HL-60 (cell line): ENCODE measurements around the gene ZNF26.
"Not testable (repeated sequence)": the region's sequence is repeated elsewhere in the genome, so short reads cannot be mapped to it uniquely, and the experiment has no call there.

Experiments
- DNase-seq, 2 experiments: peaks; one replicate each; pipeline ENCODE4 v3.0.0-alpha.2; 2010 to 2020; ENCODE audit warnings: low read depth in 1 of 2, low spot score in 1 of 2
- H3K27ac ChIP-seq: fragments of 250-450 bp; sonication (Bioruptor Pico); replicated peaks from 2 replicates; pipeline ENCODE4 v1.5.1; 2020; ENCODE audit warnings: mild to moderate bottlenecking, moderate library complexity
- H3K27me3 ChIP-seq: fragments of 250-450 bp; sonication (Bioruptor Pico); 2 replicates; pipeline ENCODE4 v1.5.1; 2021; ENCODE audit warnings: mild to moderate bottlenecking, moderate library complexity; ENCODE audit not compliant: insufficient read depth, poor library complexity, severe bottlenecking
- H3K4me3 ChIP-seq: replicated peaks from 2 replicates; pipeline ENCODE4 v1.5.1; 2011; ENCODE audit warnings: mild to moderate bottlenecking, control low read depth, low read length; ENCODE audit not compliant: insufficient read depth
- GABPA ChIP-seq: IDR thresholded peaks from 2 replicates; pipeline ENCODE4 v1.6.1; 2012; ENCODE audit warnings: low read depth
- POLR2AphosphoS5 ChIP-seq: IDR thresholded peaks from 2 replicates; pipeline ENCODE4 v1.6.1; 2012; ENCODE audit warnings: low read depth
- SPI1 ChIP-seq: IDR thresholded peaks from 2 replicates; pipeline ENCODE4 v1.6.1; 2012; ENCODE audit warnings: low read depth, mild to moderate bottlenecking, borderline replicate concordance
- long read RNA-seq: library from polyadenylated mRNA; unstranded; transcript quantifications from one replicate; pipeline ENCODE4 v2.0.0, GENCODE V29; 2020
- TF ChIP-seq, protein P1 (sequence below): IDR thresholded peaks from 2 replicates; pipeline ENCODE4 v1.6.1; 2012; ENCODE audit warnings: low read depth; ENCODE audit not compliant: insufficient replicate concordance
- TF ChIP-seq, protein P2 (sequence below): IDR thresholded peaks from one replicate; pipeline ENCODE4 v1.5.1; 2011; ENCODE audit warnings: low read length, control low read depth, inconsistent platforms; ENCODE audit not compliant: insufficient read depth

Gene ZNF26, protein sequence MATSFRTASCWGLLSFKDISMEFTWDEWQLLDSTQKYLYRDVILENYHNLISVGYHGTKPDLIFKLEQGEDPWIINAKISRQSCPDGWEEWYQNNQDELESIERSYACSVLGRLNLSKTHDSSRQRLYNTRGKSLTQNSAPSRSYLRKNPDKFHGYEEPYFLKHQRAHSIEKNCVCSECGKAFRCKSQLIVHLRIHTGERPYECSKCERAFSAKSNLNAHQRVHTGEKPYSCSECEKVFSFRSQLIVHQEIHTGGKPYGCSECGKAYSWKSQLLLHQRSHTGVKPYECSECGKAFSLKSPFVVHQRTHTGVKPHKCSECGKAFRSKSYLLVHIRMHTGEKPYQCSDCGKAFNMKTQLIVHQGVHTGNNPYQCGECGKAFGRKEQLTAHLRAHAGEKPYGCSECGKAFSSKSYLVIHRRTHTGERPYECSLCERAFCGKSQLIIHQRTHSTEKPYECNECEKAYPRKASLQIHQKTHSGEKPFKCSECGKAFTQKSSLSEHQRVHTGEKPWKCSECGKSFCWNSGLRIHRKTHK
- long read RNA-seq, full-length matches to known transcripts = 41 of 62 reads
- long read RNA-seq, partial matches to known transcripts = 4 of 62 reads
- long read RNA-seq, other reads (novel, unspliced or antisense) = 17 of 62 reads

GRCh38 chr12:132986001-132986884, at the start of gene ZNF26:
ZNF26 (plus strand) TSS chr12:132986367; CDS start chr12:132986841, 474 bp downstream.
- H3K27me3 ChIP-seq = no peaks in the 10 kb centered on the region
- peak within 1 kb of the TSS; percentile 100 for H3K4me3 ChIP-seq
- DNase-seq = peak; percentile 86 to 91
- peak within 1 kb of the TSS; percentile 73 for H3K27ac ChIP-seq
- TF ChIP-seq, protein P1, sequence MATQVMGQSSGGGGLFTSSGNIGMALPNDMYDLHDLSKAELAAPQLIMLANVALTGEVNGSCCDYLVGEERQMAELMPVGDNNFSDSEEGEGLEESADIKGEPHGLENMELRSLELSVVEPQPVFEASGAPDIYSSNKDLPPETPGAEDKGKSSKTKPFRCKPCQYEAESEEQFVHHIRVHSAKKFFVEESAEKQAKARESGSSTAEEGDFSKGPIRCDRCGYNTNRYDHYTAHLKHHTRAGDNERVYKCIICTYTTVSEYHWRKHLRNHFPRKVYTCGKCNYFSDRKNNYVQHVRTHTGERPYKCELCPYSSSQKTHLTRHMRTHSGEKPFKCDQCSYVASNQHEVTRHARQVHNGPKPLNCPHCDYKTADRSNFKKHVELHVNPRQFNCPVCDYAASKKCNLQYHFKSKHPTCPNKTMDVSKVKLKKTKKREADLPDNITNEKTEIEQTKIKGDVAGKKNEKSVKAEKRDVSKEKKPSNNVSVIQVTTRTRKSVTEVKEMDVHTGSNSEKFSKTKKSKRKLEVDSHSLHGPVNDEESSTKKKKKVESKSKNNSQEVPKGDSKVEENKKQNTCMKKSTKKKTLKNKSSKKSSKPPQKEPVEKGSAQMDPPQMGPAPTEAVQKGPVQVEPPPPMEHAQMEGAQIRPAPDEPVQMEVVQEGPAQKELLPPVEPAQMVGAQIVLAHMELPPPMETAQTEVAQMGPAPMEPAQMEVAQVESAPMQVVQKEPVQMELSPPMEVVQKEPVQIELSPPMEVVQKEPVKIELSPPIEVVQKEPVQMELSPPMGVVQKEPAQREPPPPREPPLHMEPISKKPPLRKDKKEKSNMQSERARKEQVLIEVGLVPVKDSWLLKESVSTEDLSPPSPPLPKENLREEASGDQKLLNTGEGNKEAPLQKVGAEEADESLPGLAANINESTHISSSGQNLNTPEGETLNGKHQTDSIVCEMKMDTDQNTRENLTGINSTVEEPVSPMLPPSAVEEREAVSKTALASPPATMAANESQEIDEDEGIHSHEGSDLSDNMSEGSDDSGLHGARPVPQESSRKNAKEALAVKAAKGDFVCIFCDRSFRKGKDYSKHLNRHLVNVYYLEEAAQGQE = peak; percentile 14
- peak; percentile 89 for TF ChIP-seq POLR2AphosphoS5
- TF ChIP-seq, protein P2, sequence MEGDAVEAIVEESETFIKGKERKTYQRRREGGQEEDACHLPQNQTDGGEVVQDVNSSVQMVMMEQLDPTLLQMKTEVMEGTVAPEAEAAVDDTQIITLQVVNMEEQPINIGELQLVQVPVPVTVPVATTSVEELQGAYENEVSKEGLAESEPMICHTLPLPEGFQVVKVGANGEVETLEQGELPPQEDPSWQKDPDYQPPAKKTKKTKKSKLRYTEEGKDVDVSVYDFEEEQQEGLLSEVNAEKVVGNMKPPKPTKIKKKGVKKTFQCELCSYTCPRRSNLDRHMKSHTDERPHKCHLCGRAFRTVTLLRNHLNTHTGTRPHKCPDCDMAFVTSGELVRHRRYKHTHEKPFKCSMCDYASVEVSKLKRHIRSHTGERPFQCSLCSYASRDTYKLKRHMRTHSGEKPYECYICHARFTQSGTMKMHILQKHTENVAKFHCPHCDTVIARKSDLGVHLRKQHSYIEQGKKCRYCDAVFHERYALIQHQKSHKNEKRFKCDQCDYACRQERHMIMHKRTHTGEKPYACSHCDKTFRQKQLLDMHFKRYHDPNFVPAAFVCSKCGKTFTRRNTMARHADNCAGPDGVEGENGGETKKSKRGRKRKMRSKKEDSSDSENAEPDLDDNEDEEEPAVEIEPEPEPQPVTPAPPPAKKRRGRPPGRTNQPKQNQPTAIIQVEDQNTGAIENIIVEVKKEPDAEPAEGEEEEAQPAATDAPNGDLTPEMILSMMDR = no peak
- peak; percentile 64; the same call in 1 of the 2 replicates for TF ChIP-seq SPI1
- peak; percentile 96 for TF ChIP-seq GABPA

DNA sequence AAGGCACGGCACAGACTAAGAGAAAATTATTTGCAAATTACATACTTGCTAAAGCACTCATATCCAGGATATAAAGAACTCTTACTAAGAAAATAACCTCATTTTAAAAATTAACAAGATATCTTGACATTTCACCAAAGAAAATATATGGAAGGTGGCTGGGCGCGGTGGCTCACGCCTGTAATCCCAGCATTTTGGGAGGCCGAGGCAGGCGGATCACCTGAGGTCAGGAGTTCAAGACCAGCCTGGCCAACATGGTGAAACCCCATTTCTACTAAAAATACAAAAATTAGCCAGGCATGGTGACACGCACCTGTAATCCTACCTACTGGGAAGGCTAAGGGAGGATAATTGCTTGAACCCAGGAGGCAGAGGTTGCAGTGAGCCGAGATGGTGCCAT, 49.2 kb upstream of the ZNF26 start:
- not testable (repeated sequence) for H3K4me3 ChIP-seq, DNase-seq, H3K27me3 ChIP-seq, H3K27ac ChIP-seq

DNA sequence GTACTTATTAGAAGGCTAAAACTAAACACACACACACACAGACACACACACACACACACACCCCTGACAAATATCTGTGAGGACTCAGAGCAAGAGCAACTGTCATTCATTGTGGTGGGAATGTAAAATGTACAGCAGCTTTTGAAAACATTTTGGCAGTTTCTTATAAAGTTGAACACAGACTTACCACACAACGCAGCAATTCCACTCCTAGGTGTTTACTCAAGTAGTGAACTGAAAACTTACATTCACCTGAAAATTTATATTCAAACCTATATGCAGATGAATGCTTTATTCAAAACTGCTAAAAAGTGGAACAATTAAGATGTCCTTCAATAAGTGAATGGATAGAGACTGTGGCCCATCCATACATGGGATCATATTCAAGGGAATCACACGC, 48.7 kb upstream of the ZNF26 start:
- Histone ChIP-seq H3K27me3 (no peaks in the 10 kb centered on the region), H3K27ac (no peak overlapping the region), H3K4me3 (no peak overlapping the region)
- TF ChIP-seq GABPA = no peak
- TF ChIP-seq SPI1 = no peak
- TF ChIP-seq, protein P2 = no peak
- TF ChIP-seq POLR2AphosphoS5 = no peak
- TF ChIP-seq, protein P1 = no peak
- no peak for DNase-seq

- not testable (repeated sequence) for H3K27ac ChIP-seq, DNase-seq, H3K4me3 ChIP-seq, H3K27me3 ChIP-seq
Observed at GRCh38 chr12:132938807-132939206, 47.4 kb upstream of the ZNF26 start.
